ENCODE measurements around the gene CDK8.

CDK8 gene

GRCh38 chr13:26401069-26401468, 147.1 kb downstream of the CDK8 start:
- ATAC-seq: no peak
- TF ChIP-seq PPARA (CRISPR knock-in tag; IDR thresholded peaks at IDR 0.05; ENCODE audit: borderline replicate concordance) (no peak), ZC3H10 (CRISPR knock-in tag; IDR thresholded peaks at IDR 0.05) (no peak), ISL1 (CRISPR knock-in tag; IDR thresholded peaks at IDR 0.05) (no peak), ARNTL (CRISPR knock-in tag; IDR thresholded peaks at IDR 0.05; ENCODE audit: borderline replicate concordance, low read depth) (no peak), TOX (CRISPR knock-in tag; IDR thresholded peaks at IDR 0.05; ENCODE audit: borderline replicate concordance) (no peak), CREB5 (CRISPR knock-in tag; IDR thresholded peaks at IDR 0.05; ENCODE audit: low read depth) (no peak), ZFP30 (CRISPR knock-in tag; IDR thresholded peaks at IDR 0.05) (no peak), ZNF565 (CRISPR knock-in tag; conservative IDR thresholded peaks at IDR 0.05; ENCODE audit: low read depth) (no peak), POU6F1 (CRISPR knock-in tag; IDR thresholded peaks at IDR 0.05; ENCODE audit: borderline replicate concordance, low read depth) (no peak), GLIS3 (CRISPR knock-in tag; IDR thresholded peaks at IDR 0.05) (no peak), BACH2 (CRISPR knock-in tag; IDR thresholded peaks at IDR 0.05; ENCODE audit: borderline replicate concordance) (no peak), CSDC2 (CRISPR knock-in tag; IDR thresholded peaks at IDR 0.05) (no peak), RARB (CRISPR knock-in tag; IDR thresholded peaks at IDR 0.05) (no peak)

- no peak for ATAC-seq
- TF ChIP-seq CSRNP3 (CRISPR knock-in tag; IDR thresholded peaks at IDR 0.05) (no peak), ZNF70 (CRISPR knock-in tag; IDR thresholded peaks at IDR 0.05) (no peak), PPARA (CRISPR knock-in tag; IDR thresholded peaks at IDR 0.05; ENCODE audit: borderline replicate concordance) (no peak), POU6F1 (CRISPR knock-in tag; IDR thresholded peaks at IDR 0.05; ENCODE audit: borderline replicate concordance, low read depth) (no peak), ESRRG (CRISPR knock-in tag; IDR thresholded peaks at IDR 0.05) (no peak), TOX (CRISPR knock-in tag; IDR thresholded peaks at IDR 0.05; ENCODE audit: borderline replicate concordance) (no peak), SNAI2 (CRISPR knock-in tag; IDR thresholded peaks at IDR 0.05) (no peak), ZNF565 (CRISPR knock-in tag; conservative IDR thresholded peaks at IDR 0.05; ENCODE audit: low read depth) (no peak), GLIS3 (CRISPR knock-in tag; IDR thresholded peaks at IDR 0.05) (no peak), ARNTL (CRISPR knock-in tag; IDR thresholded peaks at IDR 0.05; ENCODE audit: borderline replicate concordance, low read depth) (no peak), ZNF8 (CRISPR knock-in tag; IDR thresholded peaks at IDR 0.05) (no peak), TSHZ2 (CRISPR knock-in tag; IDR thresholded peaks at IDR 0.05) (no peak), CSDC2 (CRISPR knock-in tag; IDR thresholded peaks at IDR 0.05) (no peak)
Observed at GRCh38 chr13:26401578-26402021, 147.7 kb downstream of the CDK8 start.

GRCh38 chr13:26406791-26407190, 152.9 kb downstream of the CDK8 start:
- no peak for ATAC-seq
- no peak for TF ChIP-seq ZNF565 (CRISPR knock-in tag; conservative IDR thresholded peaks at IDR 0.05; ENCODE audit: low read depth)
- TF ChIP-seq TOX (CRISPR knock-in tag; IDR thresholded peaks at IDR 0.05; ENCODE audit: borderline replicate concordance): no peak
- no peak for TF ChIP-seq TSHZ2 (CRISPR knock-in tag; IDR thresholded peaks at IDR 0.05)
- TF ChIP-seq SNAI2 (CRISPR knock-in tag; IDR thresholded peaks at IDR 0.05): no peak
- no peak for TF ChIP-seq RARB (CRISPR knock-in tag; IDR thresholded peaks at IDR 0.05)
- TF ChIP-seq POU6F1 (CRISPR knock-in tag; IDR thresholded peaks at IDR 0.05; ENCODE audit: borderline replicate concordance, low read depth): no peak

All from SK-N-SH treated with all-trans-retinoic acid at 6 μM for 48 hours (cell line).